HG02970 (cell line): Measurements from ENCODE around the gene ROGDI.

Experiments used
- ATAC-seq: cut with Tn5 transposase; IDR thresholded peaks from one replicate; pipeline ENCODE4 v1.9.1; 2021; ENCODE audit warnings: mild to moderate bottlenecking, moderate library complexity, moderate number of reproducible peaks; ENCODE audit not compliant: unreplicated experiment, low FRiP score

Gene ROGDI

DNA sequence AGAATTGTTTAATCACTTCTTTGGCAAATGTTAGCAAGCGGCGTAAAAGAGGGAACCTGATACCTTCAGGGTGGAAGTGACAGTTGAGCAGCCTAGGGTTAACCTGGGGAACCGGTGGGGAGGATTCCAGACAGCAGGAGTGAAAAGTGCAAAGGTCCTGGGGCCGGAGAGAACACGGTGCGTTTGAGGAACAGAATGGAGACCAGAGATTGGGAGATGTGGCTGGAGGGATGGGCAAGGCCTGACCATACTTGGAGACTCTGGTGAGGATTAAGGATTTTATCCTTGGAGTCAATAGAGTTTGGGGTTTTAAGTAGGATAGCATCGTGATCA, 33.2 kb downstream of the ROGDI start:
- ATAC-seq: no peak

DNA sequence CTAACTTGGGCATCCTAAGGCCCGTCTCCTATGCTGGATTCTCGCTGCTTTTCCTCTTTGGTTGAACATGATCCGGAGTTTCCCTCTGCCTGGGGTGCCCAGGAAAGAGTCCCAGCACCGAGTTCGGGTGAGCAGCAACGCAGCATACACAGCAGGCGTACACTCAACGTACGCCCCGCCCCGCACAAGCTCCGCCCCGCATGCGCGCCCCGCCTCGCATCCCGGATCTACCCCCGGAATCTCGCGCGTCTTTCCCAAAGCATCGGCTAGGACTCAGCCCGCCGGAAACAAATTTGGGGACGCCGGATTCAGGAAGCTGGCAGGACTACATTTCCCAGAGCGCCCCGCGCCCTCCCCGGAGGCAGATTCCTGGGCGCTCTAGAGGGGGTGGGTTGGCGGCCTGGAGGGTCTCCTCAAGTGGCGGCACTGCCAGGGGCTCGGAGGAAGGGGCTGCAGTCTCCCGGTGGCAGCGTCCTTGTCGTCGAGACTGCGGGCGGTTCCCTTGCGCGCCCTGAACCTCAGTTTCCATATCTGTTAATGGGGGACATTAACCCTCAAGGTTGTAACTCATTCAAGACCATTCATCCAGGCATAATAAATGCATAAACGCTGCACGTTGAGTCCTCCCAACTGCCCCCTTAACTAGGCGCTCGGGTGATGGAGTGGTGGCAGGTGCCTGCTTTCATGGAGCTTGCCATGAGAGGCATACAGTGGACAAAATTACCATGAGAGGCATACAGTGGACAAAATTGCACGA, 33.7 kb downstream of the ROGDI start:
- no peak for ATAC-seq

DNA sequence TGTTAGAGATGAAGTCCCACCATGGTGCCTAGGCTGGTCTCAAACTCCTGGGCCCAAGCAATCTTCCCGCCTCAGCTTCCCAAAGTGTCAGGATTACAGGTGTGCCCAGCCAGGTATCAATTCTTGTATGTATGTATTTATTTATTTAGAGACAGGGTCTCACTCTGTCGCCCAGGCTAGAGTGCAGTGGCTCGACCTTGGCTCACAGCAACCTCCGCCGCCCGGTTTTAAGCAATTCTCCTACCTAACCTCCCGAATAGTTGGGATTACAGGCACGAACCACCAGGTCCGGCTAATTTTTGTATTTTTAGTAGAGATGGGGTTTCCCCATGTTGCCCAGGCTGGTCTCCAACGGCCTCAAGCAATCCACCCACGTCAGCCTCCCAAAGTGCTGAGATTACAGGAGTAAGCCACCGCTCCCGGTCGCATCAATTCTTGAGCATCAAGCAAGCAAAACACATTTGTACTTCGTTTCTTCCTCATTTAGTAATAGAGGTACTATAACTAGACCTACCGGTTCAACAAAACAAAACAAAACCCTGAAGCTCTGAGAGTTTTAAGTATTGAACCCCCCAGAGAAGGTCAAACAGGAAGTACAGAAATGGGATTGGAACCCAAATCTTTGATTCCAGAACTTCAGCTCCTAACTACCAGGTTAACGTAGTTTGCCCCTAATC, 34.4 kb downstream of the ROGDI start:
- no peak for ATAC-seq

DNA sequence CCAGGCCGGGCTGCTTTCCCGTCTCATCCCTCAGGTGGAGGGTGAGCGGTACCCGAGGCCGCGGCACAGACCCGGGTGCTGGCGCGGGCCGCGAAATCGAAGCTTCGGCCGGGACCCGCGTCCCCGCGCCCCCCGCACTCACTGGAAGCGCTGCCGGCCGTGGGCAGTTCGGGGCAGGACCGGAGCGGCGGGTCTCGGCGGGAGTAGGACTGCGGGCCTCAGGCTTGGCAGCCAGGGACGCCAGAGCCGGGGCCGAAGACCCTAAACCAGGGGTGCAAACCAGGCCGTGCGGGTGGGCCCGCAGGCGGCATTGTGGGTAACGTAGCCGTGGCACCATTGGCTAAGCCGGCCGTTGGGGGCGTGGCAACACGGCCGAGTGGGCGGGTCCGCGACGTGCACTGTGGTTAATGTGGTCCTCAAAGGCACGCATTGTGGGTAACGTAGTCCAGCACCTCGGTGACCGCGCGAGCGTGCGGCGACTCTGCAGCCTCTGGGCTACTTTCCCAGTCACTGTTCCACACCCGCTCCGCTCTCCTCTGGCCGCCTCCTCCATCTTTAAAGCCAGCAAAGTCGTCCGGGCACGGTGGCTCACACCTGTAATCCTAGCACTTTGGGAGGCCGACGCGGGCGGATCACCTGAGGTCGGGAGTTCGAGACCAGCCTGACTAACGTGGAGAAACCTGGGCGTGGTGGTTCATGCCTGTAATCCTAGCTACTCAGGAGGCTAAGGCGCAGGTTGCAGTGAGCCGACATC, 35.4 kb downstream of the ROGDI start, which contains the start of gene ZNF500:
Gene ZNF500, minus strand, starts transcription at position 288 of the 754 bp plus-strand sequence. CDS start 1,184 bp downstream, outside the sequence.
- peak; percentile 83 for ATAC-seq

DNA sequence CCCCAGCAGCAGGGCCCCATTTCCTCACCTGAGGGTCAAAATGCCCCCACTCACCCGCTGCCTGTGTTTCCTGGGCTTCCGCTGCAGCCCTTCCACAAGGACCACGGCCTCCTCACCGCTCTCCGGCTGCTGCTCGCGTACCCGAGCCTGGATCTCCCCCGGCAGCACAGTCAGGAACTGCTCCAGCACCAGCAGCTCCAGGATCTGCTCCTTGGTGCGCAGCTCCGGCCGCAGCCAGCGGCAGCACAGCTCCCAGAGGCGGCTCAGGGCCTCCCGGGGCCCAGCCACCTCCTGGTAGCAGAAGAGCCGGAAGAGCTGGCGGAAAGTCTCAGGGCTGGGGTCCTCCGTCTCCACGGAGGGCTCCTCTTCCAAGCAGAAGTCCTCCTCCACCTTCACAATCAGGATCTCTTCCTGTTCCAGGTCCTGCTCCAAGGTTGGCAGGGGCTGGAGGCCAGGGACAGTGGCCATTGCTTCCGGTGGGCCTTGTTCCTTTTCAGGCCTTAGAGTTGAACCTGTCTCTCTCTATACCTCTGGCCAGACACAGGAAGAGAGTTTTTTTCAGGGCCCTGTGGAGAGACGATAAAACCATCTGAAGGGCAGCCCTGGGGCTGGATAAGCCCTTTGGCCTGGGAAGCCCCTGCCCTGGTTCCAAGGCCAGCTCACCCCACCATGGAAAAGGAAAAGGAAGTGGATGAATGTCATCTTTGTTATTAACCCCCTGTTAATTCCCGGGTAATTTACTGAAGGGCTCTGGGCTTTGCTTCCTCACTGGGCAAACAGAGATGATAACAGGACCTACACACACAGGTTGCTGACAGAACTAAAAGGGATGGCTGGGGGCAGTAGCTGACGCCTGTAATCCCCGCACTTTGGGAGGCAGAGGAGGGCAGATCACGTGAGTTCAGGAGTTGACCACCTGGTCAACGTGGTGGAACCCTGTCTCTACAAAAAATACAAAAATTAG, 36.6 kb downstream of the ROGDI start:
- ATAC-seq: no peak

DNA sequence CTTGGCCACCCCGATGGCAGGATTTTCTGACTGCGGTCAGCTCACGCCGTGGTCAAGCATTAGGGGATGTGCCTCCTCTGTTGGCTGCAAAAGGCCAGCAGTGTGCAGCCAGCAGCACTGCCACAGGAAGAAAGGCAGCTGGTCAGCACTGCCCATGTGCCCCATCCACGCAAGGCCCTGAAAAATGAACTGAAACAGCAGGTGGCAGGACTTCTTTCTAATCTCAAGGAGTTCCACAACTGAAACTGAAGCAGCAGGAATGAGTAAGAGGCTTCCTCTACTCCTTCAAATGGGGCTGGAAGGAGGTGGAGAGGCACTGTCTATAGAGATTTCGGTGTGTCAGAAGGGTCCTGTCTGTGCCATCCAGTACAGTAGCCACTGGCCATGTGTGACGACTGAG, 38.6 kb downstream of the ROGDI start:
- no peak for ATAC-seq

DNA sequence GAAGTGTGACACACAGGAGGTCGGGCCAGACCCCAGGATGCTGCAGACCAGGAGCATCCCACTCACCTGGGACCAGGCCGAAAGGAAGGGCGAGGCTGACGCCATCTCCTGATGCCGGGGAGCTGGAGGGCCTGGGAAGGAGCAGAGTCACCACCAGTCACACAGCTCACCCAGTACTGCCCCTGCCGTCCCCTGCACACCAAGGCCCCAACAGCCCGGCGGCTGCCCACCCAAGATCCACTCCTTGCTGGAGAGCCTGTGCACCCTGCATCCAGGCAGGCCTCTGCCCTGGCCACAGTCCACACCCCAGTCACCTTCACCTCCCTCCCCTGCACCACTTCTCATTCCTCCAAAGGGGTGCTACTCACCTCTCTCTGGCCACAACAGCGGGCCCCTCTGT, 40.2 kb downstream of the ROGDI start:
- no peak for ATAC-seq

DNA sequence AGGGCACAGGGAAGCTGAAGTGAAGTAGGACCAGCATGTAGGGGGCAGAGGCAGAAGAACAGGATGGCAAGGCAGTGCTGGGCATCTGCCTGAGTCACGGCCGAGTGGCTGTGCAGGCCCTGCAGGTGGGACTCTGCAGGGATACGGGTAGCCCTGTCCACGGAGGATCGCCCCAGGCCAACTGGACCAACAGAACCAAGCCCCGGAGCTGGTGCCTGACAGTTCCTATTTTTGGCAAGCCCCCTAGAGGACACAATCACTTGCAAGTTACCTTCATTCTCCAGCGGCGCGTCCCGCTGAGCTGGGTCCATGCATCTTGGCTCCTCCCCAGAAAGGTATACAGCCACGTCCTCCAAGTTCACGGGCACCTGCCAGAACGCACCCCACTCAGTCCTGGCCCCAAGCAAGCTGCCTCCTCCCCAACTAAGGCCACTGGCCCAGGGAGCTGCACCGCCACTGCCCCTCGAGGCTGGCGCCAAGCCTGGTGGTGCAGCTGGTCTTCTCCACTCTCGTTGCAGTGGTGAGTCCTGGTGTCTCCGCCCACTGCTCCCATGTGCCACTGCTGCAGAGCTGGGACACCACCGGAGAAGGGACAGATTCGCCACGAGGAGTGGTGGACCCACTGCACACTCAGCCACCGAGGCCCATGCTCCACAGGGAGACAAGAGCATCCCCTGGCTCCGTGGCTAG, 42.1 kb downstream of the ROGDI start:
- ATAC-seq: no peak

DNA sequence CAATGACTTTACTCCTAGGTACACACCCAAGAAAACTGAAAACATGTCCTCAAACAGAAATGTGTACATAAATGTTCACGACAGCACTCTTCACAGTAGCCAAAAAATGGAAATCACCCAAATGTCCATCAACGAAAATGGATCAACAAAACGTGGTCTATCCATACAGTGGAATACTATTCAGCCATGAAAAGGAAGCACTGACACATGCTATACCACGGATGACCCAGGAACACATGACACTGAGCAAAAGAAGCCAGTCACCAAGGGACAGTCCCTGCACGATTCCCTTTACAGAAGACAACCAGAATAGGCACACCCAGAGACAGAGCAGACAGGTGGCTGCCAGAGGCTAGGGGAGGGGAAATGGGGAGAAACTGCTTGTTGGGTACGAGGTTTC, 46.7 kb downstream of the ROGDI start:
- no peak for ATAC-seq

DNA sequence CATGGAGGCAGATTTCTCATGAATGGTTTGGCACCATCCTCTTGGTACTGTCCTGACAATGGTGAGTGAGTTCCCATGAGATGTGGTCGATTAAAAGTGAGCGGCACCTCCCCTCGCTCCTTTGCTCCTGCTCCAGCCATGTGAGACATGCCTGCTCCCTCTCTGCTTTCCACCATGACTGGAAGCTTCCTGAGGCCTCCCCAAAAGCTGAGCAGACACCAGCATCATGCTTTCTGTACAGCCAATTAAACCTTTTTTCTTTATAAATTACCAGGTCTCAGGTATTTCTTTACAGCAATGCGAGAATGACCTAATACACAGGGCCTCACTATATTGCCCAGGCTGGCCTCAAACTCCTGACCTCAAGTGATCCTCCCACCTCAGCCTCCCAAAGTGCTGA, 47.6 kb downstream of the ROGDI start:
- ATAC-seq: no peak

DNA sequence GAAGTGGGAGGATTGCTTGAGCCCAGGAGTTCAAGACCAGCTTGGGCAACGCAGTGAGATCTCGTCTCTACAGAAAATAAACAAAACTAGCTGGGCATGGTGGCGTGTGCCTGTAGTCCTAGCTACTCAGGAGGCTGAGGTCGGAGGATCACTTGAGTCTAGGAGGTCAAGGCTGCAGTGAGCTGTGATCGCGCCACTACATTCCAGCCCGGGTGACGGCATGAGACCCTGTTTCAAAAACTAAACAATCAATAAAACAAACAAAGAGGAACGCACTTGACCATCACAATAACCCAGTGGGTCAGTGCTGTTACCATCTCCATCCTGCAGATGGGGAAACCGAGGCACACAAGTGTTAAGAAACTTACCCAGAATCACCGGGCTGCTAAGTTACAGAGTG, 49.2 kb downstream of the ROGDI start:
- ATAC-seq: no peak

DNA sequence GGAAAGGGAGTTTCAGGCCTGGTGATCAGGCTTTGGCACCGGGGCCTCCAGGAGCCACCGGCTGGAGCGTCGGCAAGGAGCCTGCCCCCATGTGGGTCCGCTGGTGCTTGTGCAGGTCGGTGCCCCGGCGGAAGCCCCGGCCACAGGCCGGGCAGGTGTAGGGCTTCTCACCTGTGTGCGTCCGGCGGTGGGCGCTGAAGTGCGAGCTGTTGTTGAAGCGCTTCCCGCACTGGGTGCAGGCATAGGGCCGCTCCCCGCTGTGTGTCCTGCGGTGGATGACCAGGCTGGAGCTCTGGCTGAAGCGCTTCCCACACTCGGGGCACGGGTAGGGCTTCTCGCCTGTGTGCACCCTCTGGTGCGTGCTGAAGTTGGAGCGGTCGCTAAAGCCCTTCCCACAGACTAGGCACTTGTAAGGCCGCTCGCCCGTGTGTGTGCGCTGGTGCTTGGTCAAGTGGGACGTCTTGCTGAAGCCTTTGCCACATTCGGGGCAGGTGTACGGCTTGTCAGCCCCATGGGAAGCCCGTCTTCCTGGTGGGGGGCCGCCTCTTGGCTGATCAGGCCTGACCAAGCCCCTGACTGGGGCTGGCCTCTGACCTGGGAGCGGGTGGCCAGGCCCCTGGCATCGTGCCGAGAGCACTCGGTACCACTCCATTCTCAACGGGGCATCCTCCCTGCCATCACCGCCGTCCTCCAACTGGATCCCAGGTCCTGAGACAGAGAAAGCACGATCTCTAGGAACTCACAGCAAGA, 49.9 kb downstream of the ROGDI start:
- ATAC-seq: no peak

DNA sequence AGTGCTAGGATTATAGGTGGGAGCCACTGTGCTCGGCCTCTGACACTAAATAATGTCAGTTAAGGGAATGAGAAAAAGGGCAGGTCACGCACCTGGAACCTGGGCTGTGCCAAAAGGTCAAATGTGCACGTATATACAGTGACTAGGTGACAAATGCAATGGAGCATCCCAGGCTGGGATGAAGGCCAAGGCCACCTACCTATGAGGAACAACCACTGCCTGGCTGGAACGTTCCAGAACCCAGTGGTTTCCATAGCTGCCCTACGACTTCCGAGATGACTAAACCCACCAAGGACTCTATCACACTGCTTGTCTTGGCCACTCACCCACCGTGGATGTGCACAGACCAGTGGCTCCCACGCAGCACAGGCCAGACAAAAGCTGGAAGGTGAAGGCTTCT, 51.5 kb downstream of the ROGDI start:
- no peak for ATAC-seq

DNA sequence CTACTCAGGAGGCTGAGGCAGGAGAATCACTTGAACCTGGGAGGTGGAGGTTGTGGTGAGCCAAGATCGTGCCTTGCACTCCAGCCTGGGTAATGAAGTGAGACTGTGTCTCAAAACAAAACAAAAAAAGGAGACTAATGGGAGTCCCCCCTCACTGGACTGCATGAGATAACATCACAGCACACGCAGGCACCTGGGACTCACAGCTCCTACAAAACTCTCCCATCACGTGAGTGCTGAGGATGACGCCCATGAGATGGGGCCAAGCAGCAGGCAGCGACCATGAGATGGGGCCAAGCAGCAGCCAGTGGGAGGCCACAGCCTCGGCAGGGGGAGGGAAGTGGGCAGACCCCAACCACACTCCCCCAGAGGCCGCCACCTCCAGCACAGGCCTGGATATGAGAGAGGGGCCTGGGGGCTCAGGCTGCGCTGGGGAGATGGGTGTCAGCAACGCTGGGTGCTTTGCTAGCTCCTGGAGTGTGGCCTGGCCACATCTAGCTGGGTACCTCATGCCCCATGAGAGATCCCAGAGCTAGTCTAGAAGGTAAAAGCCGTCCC, 52.7 kb downstream of the ROGDI start:
- ATAC-seq: no peak

DNA sequence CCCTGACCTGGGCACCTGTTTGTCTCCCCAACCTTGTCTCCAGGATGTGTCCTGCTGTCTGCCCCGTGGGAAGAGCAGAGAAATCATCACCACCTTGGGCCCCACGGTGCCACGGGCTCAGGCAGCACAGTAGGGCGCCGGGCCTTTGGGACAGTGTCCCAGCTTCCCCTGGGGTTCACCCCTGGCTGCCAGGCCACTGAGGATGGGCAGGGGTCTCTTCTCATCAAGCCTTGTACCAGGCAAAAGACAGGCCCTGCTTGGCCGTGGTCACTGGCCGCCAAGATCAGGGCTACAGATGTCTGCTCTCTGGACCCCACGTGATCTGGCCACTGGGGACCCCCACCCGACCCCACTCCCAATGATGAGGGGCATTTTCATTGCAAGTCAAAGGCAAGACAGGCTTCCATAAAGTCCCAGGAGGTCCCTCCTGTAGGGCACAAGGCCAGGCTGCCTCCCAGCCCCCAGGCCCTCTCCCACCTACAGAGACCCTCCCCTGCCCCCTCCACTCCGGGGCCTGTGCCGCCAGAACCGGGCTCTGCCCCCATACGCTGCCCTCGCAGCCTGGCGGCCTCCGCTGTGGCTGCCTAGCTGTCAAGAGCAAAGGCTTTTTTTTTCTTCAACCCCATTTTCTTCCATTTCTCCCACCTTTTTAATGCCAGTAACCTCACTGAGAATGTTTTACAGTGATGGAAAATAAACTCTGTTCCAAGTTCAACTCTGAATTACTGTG, 53.6 kb downstream of the ROGDI start:
- ATAC-seq: no peak

DNA sequence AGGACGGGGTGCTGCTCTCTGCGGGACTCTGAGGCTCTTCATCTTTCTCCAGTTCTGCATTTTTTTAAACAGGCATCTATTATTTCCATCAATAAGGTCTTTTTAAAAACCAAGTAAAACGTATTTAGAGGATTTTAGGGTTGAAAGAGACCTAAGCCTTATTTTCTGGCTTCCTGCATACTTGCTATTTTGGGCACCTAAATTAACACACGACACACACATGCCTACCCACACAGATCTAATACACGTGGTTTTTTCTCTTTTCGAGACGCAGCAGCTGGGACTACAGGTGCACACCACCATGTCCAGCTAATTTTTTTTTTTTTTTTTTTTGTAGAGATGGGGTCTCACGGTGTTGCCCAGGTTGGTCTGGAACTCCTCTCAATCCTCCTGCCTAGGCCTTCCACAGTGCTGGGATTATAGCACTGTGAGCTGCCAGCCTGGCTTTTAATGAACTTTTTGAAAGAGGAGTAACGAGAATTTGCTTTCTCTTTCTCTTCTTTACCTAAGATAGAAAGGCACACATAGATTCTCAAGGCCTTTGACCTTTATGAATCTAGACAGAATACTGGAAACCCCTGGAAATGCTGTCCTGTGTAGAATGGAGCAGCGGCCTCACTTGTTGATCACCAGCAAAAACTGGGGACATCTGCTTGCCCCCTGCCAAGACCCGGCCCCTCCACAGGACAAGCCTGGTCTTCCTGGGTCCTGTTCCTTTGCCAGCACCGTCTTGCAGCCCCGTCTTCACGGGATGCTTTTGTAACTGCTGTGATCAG, 54.3 kb downstream of the ROGDI start:
- no peak for ATAC-seq

DNA sequence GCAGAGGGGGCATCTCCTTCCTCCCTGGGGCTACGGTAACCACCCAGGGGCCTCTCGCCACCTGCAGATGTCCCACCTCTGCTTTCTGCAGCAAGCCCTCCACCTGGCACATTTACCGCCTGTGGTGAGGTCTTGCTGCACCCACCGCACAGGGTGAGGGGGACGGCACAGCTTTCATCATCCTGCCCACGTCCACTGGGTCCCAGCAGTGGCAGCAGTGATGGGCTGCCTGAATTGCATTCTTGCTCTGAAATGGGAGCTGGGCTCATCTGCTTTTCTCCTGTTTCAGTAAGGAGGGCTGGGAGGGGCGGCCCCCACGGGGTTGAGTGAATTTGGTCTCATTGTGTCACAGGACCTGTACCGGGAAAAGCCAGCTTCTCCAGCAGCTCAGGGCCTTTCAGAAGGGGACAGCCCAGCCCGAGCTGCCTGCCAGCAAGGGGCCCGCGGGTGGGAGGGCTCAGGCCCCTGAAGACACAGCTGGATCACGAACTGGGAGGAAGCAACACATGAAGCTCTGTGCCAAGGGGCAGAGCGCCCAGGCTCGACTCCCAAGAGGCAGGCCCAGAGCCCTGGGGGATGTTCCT, 55.4 kb downstream of the ROGDI start:
- no peak for ATAC-seq
